ENCODE data around the gene G6PC2.

DNA sequence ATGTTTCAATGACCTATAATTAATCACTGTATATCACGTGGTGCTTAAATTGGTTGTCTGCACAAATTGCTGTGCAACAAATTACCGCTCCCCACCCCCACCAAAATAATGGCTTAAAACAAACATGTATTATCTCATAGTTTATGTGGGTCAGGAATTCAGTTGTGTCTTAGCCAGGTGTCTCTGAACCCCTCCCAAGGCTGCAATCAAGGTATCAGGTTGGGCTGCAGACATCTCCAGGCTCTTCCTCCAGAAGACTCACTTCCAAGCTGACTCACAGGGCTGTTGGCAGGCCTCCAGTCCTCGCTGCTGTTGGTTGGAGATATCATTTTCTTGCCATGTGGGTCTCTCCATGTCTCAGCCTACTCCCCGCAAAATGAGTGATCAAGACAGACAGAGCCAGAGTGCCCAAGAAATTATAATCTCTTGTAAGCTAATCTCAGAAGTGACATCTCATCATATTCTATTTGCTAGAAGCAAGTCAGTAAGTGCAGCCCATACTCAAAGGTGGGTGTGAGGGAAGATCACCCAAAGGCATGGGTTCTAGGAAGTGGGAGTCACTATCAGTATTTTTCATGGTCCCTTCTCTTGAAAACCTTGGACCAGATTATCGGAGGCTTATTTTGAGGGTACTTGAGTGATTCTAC, 49.3 kb upstream of the G6PC2 start:
- TF ChIP-seq, protein P1, sequence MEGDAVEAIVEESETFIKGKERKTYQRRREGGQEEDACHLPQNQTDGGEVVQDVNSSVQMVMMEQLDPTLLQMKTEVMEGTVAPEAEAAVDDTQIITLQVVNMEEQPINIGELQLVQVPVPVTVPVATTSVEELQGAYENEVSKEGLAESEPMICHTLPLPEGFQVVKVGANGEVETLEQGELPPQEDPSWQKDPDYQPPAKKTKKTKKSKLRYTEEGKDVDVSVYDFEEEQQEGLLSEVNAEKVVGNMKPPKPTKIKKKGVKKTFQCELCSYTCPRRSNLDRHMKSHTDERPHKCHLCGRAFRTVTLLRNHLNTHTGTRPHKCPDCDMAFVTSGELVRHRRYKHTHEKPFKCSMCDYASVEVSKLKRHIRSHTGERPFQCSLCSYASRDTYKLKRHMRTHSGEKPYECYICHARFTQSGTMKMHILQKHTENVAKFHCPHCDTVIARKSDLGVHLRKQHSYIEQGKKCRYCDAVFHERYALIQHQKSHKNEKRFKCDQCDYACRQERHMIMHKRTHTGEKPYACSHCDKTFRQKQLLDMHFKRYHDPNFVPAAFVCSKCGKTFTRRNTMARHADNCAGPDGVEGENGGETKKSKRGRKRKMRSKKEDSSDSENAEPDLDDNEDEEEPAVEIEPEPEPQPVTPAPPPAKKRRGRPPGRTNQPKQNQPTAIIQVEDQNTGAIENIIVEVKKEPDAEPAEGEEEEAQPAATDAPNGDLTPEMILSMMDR (IDR thresholded peaks at IDR 0.05), result no peak
- TF ChIP-seq EZH2 (IDR thresholded peaks at IDR 0.05) (no peak), EZH2phosphoT487 (IDR thresholded peaks at IDR 0.05) (no peak)
